Panc1 (cell line): ENCODE data around the gene NELL2.

Experiments
- POLR2AphosphoS5 ChIP-seq: IDR thresholded peaks from 2 replicates; pipeline ENCODE4 v1.6.1; 2012; ENCODE audit warnings: mild to moderate bottlenecking, low read depth, low read length, moderate library complexity
- TCF7L2 ChIP-seq: IDR thresholded peaks from 2 replicates; pipeline ENCODE4 v1.6.1; 2011; ENCODE audit warnings: mild to moderate bottlenecking, low read depth, low read length, inconsistent platforms
- TF ChIP-seq, protein P1 (sequence below): fragments of 450-650 bp; IDR thresholded peaks from 2 replicates; pipeline ENCODE4 v1.5.1; 2017; ENCODE audit warnings: mild to moderate bottlenecking
- TF ChIP-seq, protein P2 (sequence below), 2 experiments: IDR thresholded peaks; 2 replicates each; pipeline ENCODE4 v1.6.1; 2011 to 2012; ENCODE audit warnings: low read depth in 2 of 2, control low read depth in 1 of 2, low read length in 1 of 2, mild to moderate bottlenecking in 1 of 2, moderate library complexity in 1 of 2; ENCODE audit not compliant: insufficient read depth in 1 of 2

DNA sequence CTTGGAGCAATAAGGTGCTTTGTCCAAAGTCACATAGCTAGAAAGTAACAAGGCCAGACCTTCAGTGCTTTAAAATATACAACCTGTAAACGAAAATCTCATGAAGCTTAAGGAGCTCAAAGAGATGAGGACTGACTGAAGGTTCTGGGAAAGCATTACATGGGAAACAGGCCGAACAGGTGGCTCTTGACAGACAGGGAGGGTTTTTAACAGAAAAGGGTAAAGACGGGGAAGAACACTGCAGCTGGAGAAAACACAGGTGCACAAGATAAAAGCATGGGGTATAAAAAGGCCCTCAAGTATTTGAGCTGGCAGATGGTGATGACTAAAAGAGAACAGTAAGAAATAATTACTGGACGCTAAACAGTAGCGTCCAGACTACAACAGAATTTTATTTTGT is 257.2 kb downstream of the NELL2 start:
- TF ChIP-seq, protein P1, sequence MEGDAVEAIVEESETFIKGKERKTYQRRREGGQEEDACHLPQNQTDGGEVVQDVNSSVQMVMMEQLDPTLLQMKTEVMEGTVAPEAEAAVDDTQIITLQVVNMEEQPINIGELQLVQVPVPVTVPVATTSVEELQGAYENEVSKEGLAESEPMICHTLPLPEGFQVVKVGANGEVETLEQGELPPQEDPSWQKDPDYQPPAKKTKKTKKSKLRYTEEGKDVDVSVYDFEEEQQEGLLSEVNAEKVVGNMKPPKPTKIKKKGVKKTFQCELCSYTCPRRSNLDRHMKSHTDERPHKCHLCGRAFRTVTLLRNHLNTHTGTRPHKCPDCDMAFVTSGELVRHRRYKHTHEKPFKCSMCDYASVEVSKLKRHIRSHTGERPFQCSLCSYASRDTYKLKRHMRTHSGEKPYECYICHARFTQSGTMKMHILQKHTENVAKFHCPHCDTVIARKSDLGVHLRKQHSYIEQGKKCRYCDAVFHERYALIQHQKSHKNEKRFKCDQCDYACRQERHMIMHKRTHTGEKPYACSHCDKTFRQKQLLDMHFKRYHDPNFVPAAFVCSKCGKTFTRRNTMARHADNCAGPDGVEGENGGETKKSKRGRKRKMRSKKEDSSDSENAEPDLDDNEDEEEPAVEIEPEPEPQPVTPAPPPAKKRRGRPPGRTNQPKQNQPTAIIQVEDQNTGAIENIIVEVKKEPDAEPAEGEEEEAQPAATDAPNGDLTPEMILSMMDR, result no peak
- TF ChIP-seq POLR2AphosphoS5, result no peak
- TF ChIP-seq, protein P2, sequence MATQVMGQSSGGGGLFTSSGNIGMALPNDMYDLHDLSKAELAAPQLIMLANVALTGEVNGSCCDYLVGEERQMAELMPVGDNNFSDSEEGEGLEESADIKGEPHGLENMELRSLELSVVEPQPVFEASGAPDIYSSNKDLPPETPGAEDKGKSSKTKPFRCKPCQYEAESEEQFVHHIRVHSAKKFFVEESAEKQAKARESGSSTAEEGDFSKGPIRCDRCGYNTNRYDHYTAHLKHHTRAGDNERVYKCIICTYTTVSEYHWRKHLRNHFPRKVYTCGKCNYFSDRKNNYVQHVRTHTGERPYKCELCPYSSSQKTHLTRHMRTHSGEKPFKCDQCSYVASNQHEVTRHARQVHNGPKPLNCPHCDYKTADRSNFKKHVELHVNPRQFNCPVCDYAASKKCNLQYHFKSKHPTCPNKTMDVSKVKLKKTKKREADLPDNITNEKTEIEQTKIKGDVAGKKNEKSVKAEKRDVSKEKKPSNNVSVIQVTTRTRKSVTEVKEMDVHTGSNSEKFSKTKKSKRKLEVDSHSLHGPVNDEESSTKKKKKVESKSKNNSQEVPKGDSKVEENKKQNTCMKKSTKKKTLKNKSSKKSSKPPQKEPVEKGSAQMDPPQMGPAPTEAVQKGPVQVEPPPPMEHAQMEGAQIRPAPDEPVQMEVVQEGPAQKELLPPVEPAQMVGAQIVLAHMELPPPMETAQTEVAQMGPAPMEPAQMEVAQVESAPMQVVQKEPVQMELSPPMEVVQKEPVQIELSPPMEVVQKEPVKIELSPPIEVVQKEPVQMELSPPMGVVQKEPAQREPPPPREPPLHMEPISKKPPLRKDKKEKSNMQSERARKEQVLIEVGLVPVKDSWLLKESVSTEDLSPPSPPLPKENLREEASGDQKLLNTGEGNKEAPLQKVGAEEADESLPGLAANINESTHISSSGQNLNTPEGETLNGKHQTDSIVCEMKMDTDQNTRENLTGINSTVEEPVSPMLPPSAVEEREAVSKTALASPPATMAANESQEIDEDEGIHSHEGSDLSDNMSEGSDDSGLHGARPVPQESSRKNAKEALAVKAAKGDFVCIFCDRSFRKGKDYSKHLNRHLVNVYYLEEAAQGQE (IDR thresholded peaks at IDR 0.05; ENCODE audit: insufficient read depth in 1 of 2, low read depth in 2 of 2, low read length in 1 of 2), result no peak
- no peak for TF ChIP-seq TCF7L2
